ENCODE measurements around the gene LRRC27. TPM values are rescaled to one million over a fixed set of nuclear protein-coding genes. Genes with fewer than 3 reads are reported as not detected.
"Not testable (repeated sequence)": the region's sequence is repeated elsewhere in the genome, so short reads cannot be mapped to it uniquely, and the experiment has no call there.

The LRRC27 gene
- 1 to 10 TPM; 4.7 to 6.5 TPM for total RNA-seq
- long read RNA-seq, donor 1, full-length matches to known transcripts: 1 of 6 reads
- long read RNA-seq, donor 1, partial matches to known transcripts: 1 of 6 reads
- long read RNA-seq, donor 1, other reads (novel, unspliced or antisense): 4 of 6 reads
- long read RNA-seq, donor 2, full-length matches to known transcripts: 5 of 15 reads
- long read RNA-seq, donor 2, partial matches to known transcripts: 3 of 15 reads
- long read RNA-seq, donor 2, other reads (novel, unspliced or antisense): 7 of 15 reads

GRCh38 chr10:132331601-132332432, at the start of gene LRRC27:
Gene LRRC27, plus strand, starts transcription at chr10:132332193. Its CDS starts 1,332 bp downstream, at chr10:132333525.
- DNase-seq (ENCODE audit: low spot score): peak; percentile 100
- intact Hi-C loops (cut with DNase I): no loop called here

GRCh38 chr10:132282667-132283603, 49.1 kb upstream of the LRRC27 start:
- intact Hi-C loops (cut with DNase I): no loop called here
- no peak for DNase-seq (ENCODE audit: low spot score)

GRCh38 chr10:132283604-132284382, 48.2 kb upstream of the LRRC27 start:
- no peak for DNase-seq (ENCODE audit: low spot score)
- intact Hi-C loops (cut with DNase I): no loop called here

GRCh38 chr10:132289439-132289838, 42.6 kb upstream of the LRRC27 start:
- no peak for DNase-seq (ENCODE audit: low spot score)
- intact Hi-C loops (cut with DNase I): no loop called here

GRCh38 chr10:132290631-132291030, 41.4 kb upstream of the LRRC27 start:
- intact Hi-C loops (cut with DNase I): no loop called here
- peak; percentile 34 for DNase-seq (ENCODE audit: low spot score)

- DNase-seq (ENCODE audit: low spot score): peak; percentile 35
- intact Hi-C loops (cut with DNase I): no loop called here
These were observed 40.2 kb upstream of the LRRC27 start for GRCh38 chr10:132291826-132292225.

- intact Hi-C loops (cut with DNase I): no loop called here
These were observed 39.4 kb upstream of the LRRC27 start for GRCh38 chr10:132292287-132293200.

GRCh38 chr10:132293201-132293812, 38.7 kb upstream of the LRRC27 start:
- intact Hi-C loops (cut with DNase I): no loop called here
- peak; percentile 70 for DNase-seq (ENCODE audit: low spot score)

More at GRCh38 chr10:132292287-132293200, 39.4 kb upstream of the LRRC27 start:
- DNase-seq (ENCODE audit: low spot score): peak; percentile 35

- peak; percentile 71 for DNase-seq (ENCODE audit: low spot score)
- intact Hi-C loops (cut with DNase I): no loop called here
These were observed 38.0 kb upstream of the LRRC27 start for GRCh38 chr10:132293813-132294520.

- peak; percentile 63 for DNase-seq (ENCODE audit: low spot score)
- intact Hi-C loops (cut with DNase I): no loop called here
These were observed 37.3 kb upstream of the LRRC27 start for GRCh38 chr10:132294561-132295318.

GRCh38 chr10:132295481-132295880, 36.5 kb upstream of the LRRC27 start:
- intact Hi-C loops (cut with DNase I): not testable (repeated sequence)
- DNase-seq (ENCODE audit: low spot score): peak; percentile 46

GRCh38 chr10:132296666-132297443, 35.1 kb upstream of the LRRC27 start:
- DNase-seq (ENCODE audit: low spot score): peak; percentile 70

GRCh38 chr10:132297526-132297925, 34.5 kb upstream of the LRRC27 start:
- DNase-seq (ENCODE audit: low spot score): peak; percentile 51
- intact Hi-C loops (cut with DNase I): no loop called here

More at GRCh38 chr10:132296666-132297443, 35.1 kb upstream of the LRRC27 start:
- intact Hi-C loops (cut with DNase I): no loop called here

GRCh38 chr10:132298038-132298881, 33.7 kb upstream of the LRRC27 start:
- intact Hi-C loops (cut with DNase I): no loop called here
- DNase-seq (ENCODE audit: low spot score): peak; percentile 65

Data from posterior vena cava (tissue), 2 donors.